ENCODE data around the gene METTL25B.

DNA sequence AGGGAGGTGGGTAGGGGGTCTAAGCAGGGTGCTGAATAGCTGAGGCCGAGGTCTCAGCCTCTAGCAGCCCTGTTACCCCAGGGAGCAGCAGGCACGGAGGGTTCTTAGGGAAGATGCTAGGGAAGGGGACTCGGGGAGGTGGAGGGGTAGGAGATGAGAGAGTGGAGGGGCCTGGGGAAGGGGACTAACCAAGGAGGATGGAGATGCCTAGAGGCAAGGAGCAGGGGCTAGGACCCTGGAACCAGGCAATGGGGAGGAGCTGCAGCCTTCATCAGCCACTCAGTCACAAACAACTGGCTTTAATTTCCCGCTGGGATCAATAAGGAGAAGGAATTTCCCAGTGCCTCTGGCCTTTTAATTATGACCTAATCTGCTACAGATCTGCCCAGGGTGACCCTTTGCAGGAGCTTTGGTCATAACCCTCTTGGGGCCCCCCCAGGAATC lies 20.0 kb upstream of the METTL25B start:
- TF ChIP-seq POLR2AphosphoS5 (IDR thresholded peaks at IDR 0.05) (no peak), POLR2A (IDR thresholded peaks at IDR 0.05) (no peak)

Data from stomach (tissue), 4 donors.